ENCODE data around the gene MTMR12.

The MTMR12 gene

DNA sequence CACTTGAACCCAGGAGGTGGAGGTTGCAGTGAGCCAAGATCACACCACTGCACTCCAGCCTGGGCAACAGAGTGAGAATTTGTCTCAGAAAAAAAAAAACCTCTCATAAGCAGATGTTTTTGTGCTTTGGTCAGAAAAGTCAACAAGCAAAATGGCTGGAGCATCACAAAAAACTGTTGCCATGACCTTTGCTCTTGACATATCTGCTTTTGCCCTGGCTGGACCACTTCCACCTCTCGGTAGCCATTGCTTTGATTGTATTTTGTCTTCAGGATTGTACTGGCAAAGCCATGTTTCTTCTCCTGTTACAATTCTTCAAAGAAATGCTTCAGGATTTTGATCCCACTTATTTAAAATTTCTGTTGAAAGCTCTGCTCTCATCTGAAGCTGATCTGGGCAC is 67.0 kb downstream of the MTMR12 start:
- no peaks in the 10 kb centered on the region for H3K9me3 ChIP-seq (ENCODE audit: control insufficient read depth, low read length)
- DNase-seq = no peak
- peaks cover 73% of the 10 kb centered on the region for H3K36me3 ChIP-seq (ENCODE audit: control insufficient read depth, insufficient read depth, low read length)
- H3K4me3 ChIP-seq (ENCODE audit: insufficient read depth, low read depth, low read length, poor library complexity, severe bottlenecking) = no peak overlapping the region
- H3K27me3 ChIP-seq (replicated peaks; ENCODE audit: control insufficient read depth, insufficient read depth, low read length, poor library complexity, severe bottlenecking) = no peaks in the 10 kb centered on the region
- no peak overlapping the region for H3K27ac ChIP-seq (ENCODE audit: insufficient read depth, low read length, poor library complexity, severe bottlenecking)
- H3K4me1 ChIP-seq (ENCODE audit: control insufficient read depth, insufficient read depth, low read length, poor library complexity, severe bottlenecking) = no peaks in the 10 kb centered on the region

DNA sequence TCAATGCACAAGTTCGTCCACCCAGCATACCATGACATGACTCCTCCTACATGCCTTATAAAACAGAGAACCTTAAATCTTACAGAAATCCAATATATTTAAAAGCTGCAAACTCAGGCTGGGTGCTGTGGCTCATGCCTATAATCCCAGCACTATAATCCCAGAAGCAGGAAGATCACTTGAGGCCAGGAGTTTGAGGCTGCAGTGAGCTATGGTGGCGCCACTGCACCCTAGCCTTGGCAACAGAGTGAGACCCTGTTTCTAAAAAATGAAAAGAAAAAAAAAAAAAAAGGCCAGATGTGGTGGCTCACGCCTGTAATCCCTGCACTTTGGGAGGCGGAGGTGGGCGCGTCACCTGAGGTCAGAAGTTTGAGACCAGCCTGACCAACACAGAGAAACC is 68.7 kb downstream of the MTMR12 start:
- no peaks in the 10 kb centered on the region for H3K4me1 ChIP-seq (ENCODE audit: control insufficient read depth, insufficient read depth, low read length, poor library complexity, severe bottlenecking)
- DNase-seq = no peak
- H3K27me3 ChIP-seq (replicated peaks; ENCODE audit: control insufficient read depth, insufficient read depth, low read length, poor library complexity, severe bottlenecking) = no peaks in the 10 kb centered on the region
- H3K36me3 ChIP-seq (ENCODE audit: control insufficient read depth, insufficient read depth, low read length) = peaks cover 68% of the 10 kb centered on the region
- no peaks in the 10 kb centered on the region for H3K9me3 ChIP-seq (ENCODE audit: control insufficient read depth, low read length)
- H3K27ac ChIP-seq (ENCODE audit: insufficient read depth, low read length, poor library complexity, severe bottlenecking) = no peak overlapping the region
- H3K4me3 ChIP-seq (ENCODE audit: insufficient read depth, low read depth, low read length, poor library complexity, severe bottlenecking) = no peak overlapping the region

DNA sequence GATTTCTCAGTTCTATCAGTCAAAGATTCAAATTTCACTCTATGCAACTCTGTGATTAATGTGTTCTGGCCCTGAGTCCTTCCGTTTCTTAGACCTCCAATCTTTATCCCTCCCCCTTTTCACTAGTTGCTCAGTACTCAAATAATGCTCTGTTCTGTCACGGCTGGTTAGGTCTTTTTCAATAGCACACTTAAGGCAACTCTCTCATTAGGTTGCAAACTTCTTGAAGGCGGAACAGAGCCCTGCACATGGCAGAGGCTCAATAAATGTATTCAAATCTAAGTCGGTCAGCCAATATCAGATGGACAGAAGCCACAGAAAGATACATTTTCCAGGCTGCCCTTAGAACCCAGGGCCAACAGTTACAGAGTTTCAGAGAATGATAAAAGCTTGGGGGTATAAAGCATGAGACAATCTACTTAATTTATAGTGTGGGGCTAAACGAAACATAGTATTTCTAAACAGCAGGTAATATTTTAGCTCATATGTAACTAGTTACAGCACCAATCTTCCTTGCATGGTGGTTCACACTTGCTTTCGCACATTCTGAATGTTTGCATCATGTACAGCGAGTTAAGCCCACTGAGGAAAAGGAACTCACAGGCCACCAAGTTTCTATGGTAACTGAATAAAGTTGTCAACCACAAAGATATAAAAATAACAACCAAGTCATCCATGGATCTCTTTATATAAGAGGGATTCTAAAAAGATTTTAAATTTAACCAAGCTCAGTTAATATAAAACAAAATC is 71.5 kb downstream of the MTMR12 start:
- Histone ChIP-seq H3K36me3 (ENCODE audit: control insufficient read depth, insufficient read depth, low read length) (peaks cover 63% of the 10 kb centered on the region), H3K4me3 (ENCODE audit: insufficient read depth, low read depth, low read length, poor library complexity, severe bottlenecking) (no peak overlapping the region), H3K27me3 (replicated peaks; ENCODE audit: control insufficient read depth, insufficient read depth, low read length, poor library complexity, severe bottlenecking) (no peaks in the 10 kb centered on the region), H3K9me3 (ENCODE audit: control insufficient read depth, low read length) (no peaks in the 10 kb centered on the region), H3K27ac (ENCODE audit: insufficient read depth, low read length, poor library complexity, severe bottlenecking) (no peak overlapping the region), H3K4me1 (ENCODE audit: control insufficient read depth, insufficient read depth, low read length, poor library complexity, severe bottlenecking) (no peaks in the 10 kb centered on the region)
- DNase-seq = no peak

DNA sequence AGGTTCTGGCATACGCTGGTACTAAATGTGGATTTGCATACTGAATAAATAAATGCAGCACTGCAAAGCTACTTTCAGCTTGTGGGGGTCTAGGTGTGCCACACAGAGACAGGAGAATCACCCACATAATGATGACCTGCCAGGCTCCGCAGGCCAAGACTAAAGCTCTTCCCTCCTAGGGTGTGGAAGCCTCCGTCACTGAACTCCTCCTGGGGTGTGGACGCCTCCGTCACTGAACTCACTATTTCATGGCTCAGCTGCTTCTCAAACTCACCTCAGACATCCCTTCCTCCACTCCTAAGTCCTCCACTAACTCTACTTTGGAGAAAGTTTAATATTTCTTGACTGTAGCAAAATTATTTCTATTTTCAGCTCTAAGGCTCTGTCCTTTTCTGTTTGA is 73.4 kb downstream of the MTMR12 start:
- H3K27ac ChIP-seq (ENCODE audit: insufficient read depth, low read length, poor library complexity, severe bottlenecking) = no peak overlapping the region
- no peaks in the 10 kb centered on the region for H3K4me1 ChIP-seq (ENCODE audit: control insufficient read depth, insufficient read depth, low read length, poor library complexity, severe bottlenecking)
- no peak overlapping the region for H3K4me3 ChIP-seq (ENCODE audit: insufficient read depth, low read depth, low read length, poor library complexity, severe bottlenecking)
- no peak for DNase-seq
- no peaks in the 10 kb centered on the region for H3K27me3 ChIP-seq (replicated peaks; ENCODE audit: control insufficient read depth, insufficient read depth, low read length, poor library complexity, severe bottlenecking)
- H3K9me3 ChIP-seq (ENCODE audit: control insufficient read depth, low read length) = no peaks in the 10 kb centered on the region
- H3K36me3 ChIP-seq (ENCODE audit: control insufficient read depth, insufficient read depth, low read length) = peaks cover 70% of the 10 kb centered on the region

DNA sequence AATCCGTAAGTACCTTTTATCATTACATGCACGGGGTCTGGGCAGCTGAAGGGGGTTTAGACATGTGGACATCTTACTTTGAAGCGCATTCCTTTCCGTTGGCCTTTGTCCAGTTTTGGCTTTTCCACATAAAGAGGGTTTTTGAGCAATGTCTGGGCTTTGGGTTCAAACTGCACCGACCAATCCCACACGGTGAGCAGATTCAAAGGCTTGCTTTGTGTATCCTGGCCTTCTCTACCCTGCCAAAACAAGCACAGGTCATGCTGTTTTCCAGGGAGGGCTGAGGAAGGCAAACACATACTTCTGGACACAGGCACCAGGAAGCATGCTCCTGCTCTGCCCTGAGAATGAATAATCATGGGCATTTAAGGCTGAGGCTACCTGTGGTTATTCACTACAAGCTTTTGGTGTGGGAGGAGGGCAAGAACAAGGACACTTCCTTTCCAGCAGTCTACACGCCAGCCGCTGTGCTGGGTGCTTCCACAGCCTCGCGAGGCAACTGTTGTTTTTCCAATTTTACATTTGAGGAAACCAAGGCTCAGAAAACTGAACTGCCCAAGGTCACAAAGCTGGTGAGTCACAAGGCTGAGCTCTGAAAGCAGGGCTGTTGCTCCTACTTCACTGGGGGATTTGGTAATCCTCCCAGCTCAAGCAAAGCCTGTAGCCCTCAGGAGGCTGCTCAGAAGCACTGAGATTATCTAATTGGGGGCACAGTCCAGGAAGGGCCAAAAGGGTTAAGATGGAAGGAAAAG is 78.9 kb downstream of the MTMR12 start:
- Histone ChIP-seq H3K4me3 (ENCODE audit: insufficient read depth, low read depth, low read length, poor library complexity, severe bottlenecking) (no peak overlapping the region), H3K36me3 (ENCODE audit: control insufficient read depth, insufficient read depth, low read length) (peaks cover 49% of the 10 kb centered on the region), H3K27me3 (replicated peaks; ENCODE audit: control insufficient read depth, insufficient read depth, low read length, poor library complexity, severe bottlenecking) (no peaks in the 10 kb centered on the region), H3K27ac (ENCODE audit: insufficient read depth, low read length, poor library complexity, severe bottlenecking) (no peak overlapping the region), H3K4me1 (ENCODE audit: control insufficient read depth, insufficient read depth, low read length, poor library complexity, severe bottlenecking) (no peaks in the 10 kb centered on the region), H3K9me3 (ENCODE audit: control insufficient read depth, low read length) (no peaks in the 10 kb centered on the region)
- no peak for DNase-seq

DNA sequence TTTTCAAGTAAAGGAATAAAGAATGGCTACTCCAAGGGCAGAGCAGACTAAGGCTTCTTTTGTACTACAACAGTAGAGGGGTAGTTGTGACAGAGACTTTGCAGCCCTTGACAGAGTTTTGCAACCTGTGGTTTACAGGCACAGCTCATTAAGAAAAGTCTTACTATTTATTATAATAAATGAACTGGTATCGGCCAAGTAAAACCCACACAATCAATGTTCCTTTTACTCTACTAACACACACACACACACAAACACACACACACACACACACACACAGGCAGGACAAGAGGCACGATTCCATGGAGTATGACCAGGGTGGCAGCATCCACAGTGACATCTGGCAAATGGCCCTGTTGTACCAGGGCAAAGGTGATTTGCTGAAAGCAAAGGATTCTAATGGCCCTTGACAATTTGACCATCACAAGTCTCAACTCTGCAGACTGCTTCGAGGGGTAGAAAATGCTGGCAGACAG is 79.5 kb downstream of the MTMR12 start:
- Histone ChIP-seq H3K4me1 (ENCODE audit: control insufficient read depth, insufficient read depth, low read length, poor library complexity, severe bottlenecking) (no peaks in the 10 kb centered on the region), H3K9me3 (ENCODE audit: control insufficient read depth, low read length) (no peaks in the 10 kb centered on the region), H3K27me3 (replicated peaks; ENCODE audit: control insufficient read depth, insufficient read depth, low read length, poor library complexity, severe bottlenecking) (no peaks in the 10 kb centered on the region), H3K4me3 (ENCODE audit: insufficient read depth, low read depth, low read length, poor library complexity, severe bottlenecking) (no peak overlapping the region), H3K36me3 (ENCODE audit: control insufficient read depth, insufficient read depth, low read length) (peaks cover 47% of the 10 kb centered on the region), H3K27ac (ENCODE audit: insufficient read depth, low read length, poor library complexity, severe bottlenecking) (no peak overlapping the region)
- no peak for DNase-seq

DNA sequence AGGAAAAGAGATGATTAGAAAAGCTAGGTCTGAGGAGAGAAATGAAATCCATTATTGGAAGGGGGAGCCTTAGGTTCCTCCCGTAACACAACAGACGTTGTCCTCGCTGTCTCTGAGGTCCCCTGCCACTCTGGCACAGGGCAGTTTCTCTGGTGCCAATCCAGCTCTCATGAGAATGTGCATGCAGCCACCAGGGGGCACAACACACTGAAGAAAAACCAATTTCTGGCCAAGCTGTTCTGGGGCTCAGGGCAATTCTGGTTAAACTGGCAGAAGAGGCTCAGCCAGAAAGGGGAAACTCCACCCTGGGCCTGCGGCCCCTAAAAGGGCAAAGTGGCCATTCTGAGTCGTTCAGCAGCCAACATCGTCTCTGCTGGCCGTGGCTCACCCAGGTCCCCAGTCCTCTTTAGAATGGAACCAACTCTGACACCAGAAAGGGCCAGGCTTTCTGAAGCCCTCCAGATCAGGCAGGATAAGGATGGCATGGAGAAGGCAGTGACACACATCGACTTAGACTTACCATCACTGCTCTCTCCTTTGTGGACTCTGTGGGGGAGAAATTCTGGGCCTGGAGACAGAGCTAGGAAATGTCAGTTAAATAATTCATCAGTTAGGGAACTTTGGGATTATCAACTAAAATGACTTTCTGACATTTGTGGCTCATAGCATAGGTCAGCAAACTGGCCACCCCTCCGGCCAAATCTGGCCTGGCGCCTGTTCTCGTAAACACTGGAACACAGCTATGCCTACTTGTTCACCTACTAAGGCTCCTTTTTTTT is 80.1 kb downstream of the MTMR12 start:
- peak; percentile 40 to 56 (median 44) for DNase-seq
- H3K27ac ChIP-seq (ENCODE audit: insufficient read depth, low read length, poor library complexity, severe bottlenecking) = no peak overlapping the region
- peaks cover 41% of the 10 kb centered on the region for H3K36me3 ChIP-seq (ENCODE audit: control insufficient read depth, insufficient read depth, low read length)
- no peaks in the 10 kb centered on the region for H3K4me1 ChIP-seq (ENCODE audit: control insufficient read depth, insufficient read depth, low read length, poor library complexity, severe bottlenecking)
- no peaks in the 10 kb centered on the region for H3K9me3 ChIP-seq (ENCODE audit: control insufficient read depth, low read length)
- H3K27me3 ChIP-seq (replicated peaks; ENCODE audit: control insufficient read depth, insufficient read depth, low read length, poor library complexity, severe bottlenecking) = no peaks in the 10 kb centered on the region
- H3K4me3 ChIP-seq (ENCODE audit: insufficient read depth, low read depth, low read length, poor library complexity, severe bottlenecking) = no peak overlapping the region

DNA sequence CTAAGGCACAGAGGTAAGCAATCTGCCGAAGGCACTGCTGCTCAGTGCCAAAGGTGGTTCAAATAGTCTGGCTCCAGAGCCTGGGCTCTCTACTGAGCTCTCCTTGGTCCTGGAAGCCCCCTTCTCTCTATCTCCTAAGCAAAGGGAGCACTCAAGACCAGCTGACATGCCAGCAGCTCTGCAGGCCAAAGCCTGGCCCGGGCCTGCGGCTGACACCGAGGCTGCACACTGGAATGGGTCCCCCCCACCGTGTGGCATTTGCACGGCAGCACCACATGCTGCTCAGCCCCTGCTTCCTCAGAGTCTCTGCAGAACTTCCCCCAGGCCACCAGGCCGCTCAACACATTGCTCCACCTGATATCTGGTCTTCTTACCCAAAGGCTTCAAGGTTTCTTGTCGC is 80.8 kb downstream of the MTMR12 start:
- DNase-seq = no peak
- Histone ChIP-seq H3K27me3 (replicated peaks; ENCODE audit: control insufficient read depth, insufficient read depth, low read length, poor library complexity, severe bottlenecking) (no peaks in the 10 kb centered on the region), H3K4me3 (ENCODE audit: insufficient read depth, low read depth, low read length, poor library complexity, severe bottlenecking) (no peak overlapping the region), H3K36me3 (ENCODE audit: control insufficient read depth, insufficient read depth, low read length) (peaks cover 37% of the 10 kb centered on the region), H3K4me1 (ENCODE audit: control insufficient read depth, insufficient read depth, low read length, poor library complexity, severe bottlenecking) (no peaks in the 10 kb centered on the region), H3K9me3 (ENCODE audit: control insufficient read depth, low read length) (no peaks in the 10 kb centered on the region), H3K27ac (ENCODE audit: insufficient read depth, low read length, poor library complexity, severe bottlenecking) (no peak overlapping the region)

DNA sequence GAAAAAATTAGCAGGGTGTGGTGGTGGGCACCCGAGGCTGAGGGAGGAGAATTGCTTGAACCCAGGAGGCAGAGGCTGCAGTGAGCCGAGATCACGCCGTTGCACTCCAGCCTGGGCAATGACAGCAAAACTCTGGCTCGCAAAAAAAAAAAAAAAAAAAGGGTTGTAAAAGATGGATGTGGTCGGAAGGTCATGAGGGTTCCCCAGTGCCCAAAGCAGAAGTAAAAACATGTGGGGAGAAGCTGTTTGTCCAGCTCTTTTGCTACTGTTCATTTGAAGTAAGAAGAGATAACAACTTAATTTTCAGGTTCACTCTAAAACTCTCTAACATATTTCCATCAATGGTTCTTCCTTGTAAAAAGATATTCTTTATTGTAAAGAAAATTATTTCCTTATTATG is 81.5 kb downstream of the MTMR12 start:
- H3K4me3 ChIP-seq (ENCODE audit: insufficient read depth, low read depth, low read length, poor library complexity, severe bottlenecking) = no peak overlapping the region
- no peak for DNase-seq
- H3K4me1 ChIP-seq (ENCODE audit: control insufficient read depth, insufficient read depth, low read length, poor library complexity, severe bottlenecking) = no peaks in the 10 kb centered on the region
- H3K27me3 ChIP-seq (replicated peaks; ENCODE audit: control insufficient read depth, insufficient read depth, low read length, poor library complexity, severe bottlenecking) = no peaks in the 10 kb centered on the region
- H3K27ac ChIP-seq (ENCODE audit: insufficient read depth, low read length, poor library complexity, severe bottlenecking) = no peak overlapping the region
- H3K36me3 ChIP-seq (ENCODE audit: control insufficient read depth, insufficient read depth, low read length) = peaks cover 34% of the 10 kb centered on the region
- no peaks in the 10 kb centered on the region for H3K9me3 ChIP-seq (ENCODE audit: control insufficient read depth, low read length)
